ENCODE results near the gene WDR11.

The WDR11 gene

GRCh38 chr10:120838941-120839340 is 12.2 kb upstream of the WDR11 start:
- TF ChIP-seq EZH2phosphoT487 (IDR thresholded peaks at IDR 0.05; ENCODE audit: borderline replicate concordance, low read length) (no peak), CTCF (IDR thresholded peaks at IDR 0.05; ENCODE audit: low read depth, low read length, poor library complexity, severe bottlenecking) (no peak)
- Histone ChIP-seq H3K27me3 (ENCODE audit: control insufficient read depth, low read length) (no peaks in the 10 kb centered on the region), H3K36me3 (ENCODE audit: control insufficient read depth, low read length) (no peaks in the 10 kb centered on the region), H3F3A (ENCODE audit: control insufficient read depth, insufficient read depth) (no peaks in the 10 kb centered on the region), H3K79me2 (ENCODE audit: control insufficient read depth, low read length) (no peaks in the 10 kb centered on the region), H4K20me1 (ENCODE audit: control insufficient read depth, insufficient read depth, low read depth, low read length) (no peaks in the 10 kb centered on the region), H3K9me2 (replicated peaks; ENCODE audit: control insufficient read depth, low read length) (no peaks in the 10 kb centered on the region), H3K27ac (ENCODE audit: low read depth, low read length) (no peak overlapping the region), H3K9me3 (ENCODE audit: control insufficient read depth, insufficient read depth, low read length) (no peaks in the 10 kb centered on the region), H3K4me1 (ENCODE audit: control insufficient read depth, low read length) (no peaks in the 10 kb centered on the region), H3K4me3 (ENCODE audit: low read length) (no peak overlapping the region), H3K4me2 (ENCODE audit: low read length) (no peak overlapping the region)

GRCh38 chr10:120841522-120842189 is 9.5 kb upstream of the WDR11 start:
- Histone ChIP-seq H3K4me2 (ENCODE audit: low read length) (no peak overlapping the region), H3K4me3 (ENCODE audit: low read length) (no peak overlapping the region), H3K36me3 (ENCODE audit: control insufficient read depth, low read length) (no peaks in the 10 kb centered on the region), H3K27me3 (ENCODE audit: control insufficient read depth, low read length) (no peaks in the 10 kb centered on the region), H3F3A (ENCODE audit: control insufficient read depth, insufficient read depth) (no peaks in the 10 kb centered on the region), H3K79me2 (ENCODE audit: control insufficient read depth, low read length) (no peaks in the 10 kb centered on the region), H3K4me1 (ENCODE audit: control insufficient read depth, low read length) (no peaks in the 10 kb centered on the region), H3K9me3 (ENCODE audit: control insufficient read depth, insufficient read depth, low read length) (no peaks in the 10 kb centered on the region), H3K27ac (ENCODE audit: low read depth, low read length) (no peak overlapping the region), H4K20me1 (ENCODE audit: control insufficient read depth, insufficient read depth, low read depth, low read length) (no peaks in the 10 kb centered on the region), H3K9me2 (replicated peaks; ENCODE audit: control insufficient read depth, low read length) (no peaks in the 10 kb centered on the region)
- no peak for TF ChIP-seq CTCF (IDR thresholded peaks at IDR 0.05; ENCODE audit: low read depth, low read length, poor library complexity, severe bottlenecking)

GRCh38 chr10:120854388-120854787 is 3.2 kb downstream of the WDR11 start:
- no peaks in the 10 kb centered on the region for H3K9me2 ChIP-seq (replicated peaks; ENCODE audit: control insufficient read depth, low read length)
- no peaks in the 10 kb centered on the region for H3K27me3 ChIP-seq (ENCODE audit: control insufficient read depth, low read length)
- H3K4me3 ChIP-seq (ENCODE audit: low read length) = no peak overlapping the region
- H3K27ac ChIP-seq (ENCODE audit: low read depth, low read length) = no peak overlapping the region
- H3K9me3 ChIP-seq (ENCODE audit: control insufficient read depth, insufficient read depth, low read length) = no peaks in the 10 kb centered on the region
- no peak for TF ChIP-seq CTCF (IDR thresholded peaks at IDR 0.05; ENCODE audit: low read depth, low read length, poor library complexity, severe bottlenecking)
- TF ChIP-seq EZH2phosphoT487 (IDR thresholded peaks at IDR 0.05; ENCODE audit: borderline replicate concordance, low read length) = no peak
- H3K79me2 ChIP-seq (ENCODE audit: control insufficient read depth, low read length) = peaks cover 66% of the 10 kb centered on the region
- H3F3A ChIP-seq (ENCODE audit: control insufficient read depth, insufficient read depth) = 0 out of 2 replicates have a peak, but pooled peaks cover 3% of the 10 kb centered on the region
- no peaks in the 10 kb centered on the region; the same call in 1 of the 2 replicates for H4K20me1 ChIP-seq (ENCODE audit: control insufficient read depth, insufficient read depth, low read depth, low read length)
- H3K4me1 ChIP-seq (ENCODE audit: control insufficient read depth, low read length) = peaks cover 17% of the 10 kb centered on the region
- peaks cover 48% of the 10 kb centered on the region for H3K36me3 ChIP-seq (ENCODE audit: control insufficient read depth, low read length)
- no peak overlapping the region for H3K4me2 ChIP-seq (ENCODE audit: low read length)
